Prostate gland (tissue), 2 donors: ENCODE results near the gene RNF39.

Source experiments
- POLR2A ChIP-seq: fragments of 450-650 bp; IDR thresholded peaks from one replicate; pipeline ENCODE4 v1.6.1; 2016; ENCODE audit warnings: antibody characterized with exemption, mild to moderate bottlenecking
- TF ChIP-seq, protein P1 (sequence below), 4 experiments: fragments of 200-600 bp in 2 of 4; fragments of 450-650 bp in 2 of 4; sonication (generic) in 2 of 4; IDR thresholded peaks; 1 replicate in 3 of 4; 2 replicates in 1 of 4; pipeline ENCODE4 v1.5.1; 2016 to 2019; ENCODE audit warnings: antibody characterized with exemption in 4 of 4, mild to moderate bottlenecking in 2 of 4, moderate library complexity in 2 of 4

DNA sequence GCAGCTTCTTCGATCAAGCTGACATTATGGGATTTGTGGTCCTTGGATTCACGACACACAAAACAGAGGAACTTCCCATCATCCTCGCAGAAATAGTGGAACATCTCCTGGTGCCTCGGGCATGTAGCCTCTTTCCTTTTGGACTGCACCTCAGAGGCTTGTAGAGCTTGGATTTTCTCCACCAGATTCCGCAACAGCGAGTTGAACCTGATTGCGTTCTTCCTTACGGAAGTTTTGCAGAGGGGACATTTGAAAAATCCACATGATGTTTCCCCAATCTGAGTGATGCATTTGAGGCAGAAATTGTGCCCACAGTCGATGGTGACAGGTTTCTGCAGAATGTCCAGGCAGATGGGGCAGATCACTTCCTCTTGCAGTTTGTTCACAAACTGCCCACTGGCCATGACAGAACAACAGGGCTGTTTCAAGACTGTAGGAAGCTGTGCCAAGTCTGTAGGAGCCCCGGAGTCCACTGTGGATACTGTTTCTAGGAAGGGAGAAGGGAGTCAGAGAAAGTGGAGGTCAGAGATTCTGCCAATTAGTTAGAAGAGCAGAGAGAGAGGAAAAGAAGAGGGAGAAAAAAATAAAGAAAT, 36.9 kb upstream of the RNF39 start:
- no peak for TF ChIP-seq POLR2A
- TF ChIP-seq, protein P1, sequence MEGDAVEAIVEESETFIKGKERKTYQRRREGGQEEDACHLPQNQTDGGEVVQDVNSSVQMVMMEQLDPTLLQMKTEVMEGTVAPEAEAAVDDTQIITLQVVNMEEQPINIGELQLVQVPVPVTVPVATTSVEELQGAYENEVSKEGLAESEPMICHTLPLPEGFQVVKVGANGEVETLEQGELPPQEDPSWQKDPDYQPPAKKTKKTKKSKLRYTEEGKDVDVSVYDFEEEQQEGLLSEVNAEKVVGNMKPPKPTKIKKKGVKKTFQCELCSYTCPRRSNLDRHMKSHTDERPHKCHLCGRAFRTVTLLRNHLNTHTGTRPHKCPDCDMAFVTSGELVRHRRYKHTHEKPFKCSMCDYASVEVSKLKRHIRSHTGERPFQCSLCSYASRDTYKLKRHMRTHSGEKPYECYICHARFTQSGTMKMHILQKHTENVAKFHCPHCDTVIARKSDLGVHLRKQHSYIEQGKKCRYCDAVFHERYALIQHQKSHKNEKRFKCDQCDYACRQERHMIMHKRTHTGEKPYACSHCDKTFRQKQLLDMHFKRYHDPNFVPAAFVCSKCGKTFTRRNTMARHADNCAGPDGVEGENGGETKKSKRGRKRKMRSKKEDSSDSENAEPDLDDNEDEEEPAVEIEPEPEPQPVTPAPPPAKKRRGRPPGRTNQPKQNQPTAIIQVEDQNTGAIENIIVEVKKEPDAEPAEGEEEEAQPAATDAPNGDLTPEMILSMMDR (IDR thresholded peaks at IDR 0.05): no peak
